Smooth muscle cell (in vitro differentiated cells): ENCODE measurements around the gene SMYD3. TPM values are rescaled to one million over a fixed set of nuclear protein-coding genes. Genes with fewer than 3 reads are reported as not detected.

Experiments used
- DNase-seq: peaks from one replicate; lab custom pipeline; 2025; ENCODE audit not compliant: unreplicated experiment; lab: John Stamatoyannopoulos, UW
- H2AFZ ChIP-seq: fragments of 200-600 bp; sonication (generic); 2 replicates; pipeline ENCODE4 v1.6.0; 2016; ENCODE audit warnings: antibody characterized with exemption, low read depth, mild to moderate bottlenecking
- H3F3A ChIP-seq: fragments of 200-600 bp; sonication (generic); 2 replicates; pipeline ENCODE4 v1.6.0; 2017; ENCODE audit warnings: antibody characterized with exemption, low read depth
- H3K27ac ChIP-seq: fragments of 200-600 bp; sonication (generic); 2 replicates; pipeline ENCODE4 v1.5.1; 2016; ENCODE audit warnings: low read depth, mild to moderate bottlenecking
- H3K27me3 ChIP-seq: fragments of 200-600 bp; sonication (generic); 2 replicates; pipeline ENCODE4 v1.6.1; 2016; ENCODE audit warnings: low read depth, mild to moderate bottlenecking
- H3K36me3 ChIP-seq: fragments of 200-600 bp; sonication (generic); 2 replicates; pipeline ENCODE4 v1.5.1; 2016; ENCODE audit warnings: low read depth
- H3K4me1 ChIP-seq: fragments of 200-600 bp; sonication (generic); 2 replicates; pipeline ENCODE4 v1.5.1; 2016; ENCODE audit warnings: low read depth
- H3K4me2 ChIP-seq: fragments of 200-600 bp; sonication (generic); 2 replicates; pipeline ENCODE4 v1.6.0; 2016; ENCODE audit warnings: mild to moderate bottlenecking
- H3K4me3 ChIP-seq: fragments of 200-600 bp; sonication (generic); 2 replicates; pipeline ENCODE4 v1.5.1; 2016; ENCODE audit warnings: mild to moderate bottlenecking
- H3K79me2 ChIP-seq: fragments of 200-600 bp; sonication (generic); 2 replicates; pipeline ENCODE4 v1.6.0; 2016; ENCODE audit warnings: low read depth, mild to moderate bottlenecking
- H3K9ac ChIP-seq: fragments of 200-600 bp; sonication (generic); 2 replicates; pipeline ENCODE4 v1.6.0; 2016; ENCODE audit warnings: low read depth
- H3K9me3 ChIP-seq: fragments of 200-600 bp; sonication (generic); replicated peaks from 2 replicates; pipeline ENCODE4 v1.5.1; 2016; ENCODE audit warnings: low read depth
- H4K20me1 ChIP-seq: fragments of 200-600 bp; sonication (generic); 2 replicates; pipeline ENCODE4 v1.6.0; 2016; ENCODE audit warnings: low read depth
- CTCF ChIP-seq: fragments of 200-600 bp; sonication (generic); IDR thresholded peaks from 2 replicates; pipeline ENCODE4 v1.5.1; 2017; ENCODE audit warnings: borderline replicate concordance, mild to moderate bottlenecking, antibody characterized with exemption; ENCODE audit not compliant: insufficient read depth, poor library complexity, severe bottlenecking
- WGBS: methylation state at CpG from one replicate; pipeline ENCODE4 v1.1.7; 2016; ENCODE audit warnings: low lambda C conversion rate; 5-methylcytosine and 5-hydroxymethylcytosine counted together
- polyA plus RNA-seq: library from polyadenylated mRNA; unstranded; fragments of >200 nt; fragmentation: Nextera tagmentation; extraction: Ambion mirVana; gene quantifications from 2 replicates; pipeline ENCODE4 v1.2.1, GENCODE V29; 2016
- total RNA-seq: library from RNA; depleted of rRNA; stranded (reverse); fragments of >200 nt; gene quantifications from 2 replicates; pipeline ENCODE4 v1.2.3, GENCODE V29; 2014

SMYD3 gene
- total and polyA plus RNA-seq, 2 experiments from 2014 or later = 162 to 301 TPM

- no peak for TF ChIP-seq CTCF
- 93% methylated on average over 13 of the region's 13 CpGs for WGBS
- Histone ChIP-seq H3K9ac (no peak overlapping the region), H3K79me2 (peaks cover 3% of the 10 kb centered on the region), H2AFZ (no peak overlapping the region), H3K36me3 (no peaks in the 10 kb centered on the region), H4K20me1 (peaks cover 17% of the 10 kb centered on the region), H3K27ac (no peak overlapping the region), H3K9me3 (no peaks in the 10 kb centered on the region), H3F3A (no peaks in the 10 kb centered on the region), H3K4me2 (no peak overlapping the region), H3K4me1 (peaks cover 6% of the 10 kb centered on the region), H3K27me3 (no peaks in the 10 kb centered on the region), H3K4me3 (no peak overlapping the region)
- no peak for DNase-seq
These were observed 195.6 kb downstream of the SMYD3 start for GRCh38 chr1:246311461-246311860.

- DNase-seq = no peak
- Histone ChIP-seq H4K20me1 (peaks cover 17% of the 10 kb centered on the region), H3K4me3 (no peak overlapping the region), H3K9me3 (no peaks in the 10 kb centered on the region), H3K4me2 (no peak overlapping the region), H3K4me1 (peaks cover 7% of the 10 kb centered on the region), H3K36me3 (no peaks in the 10 kb centered on the region), H3K79me2 (peaks cover 3% of the 10 kb centered on the region), H3K9ac (no peak overlapping the region), H2AFZ (no peak overlapping the region), H3F3A (no peaks in the 10 kb centered on the region), H3K27ac (no peak overlapping the region), H3K27me3 (no peaks in the 10 kb centered on the region)
- TF ChIP-seq CTCF = no peak
- 94% methylated on average over 3 of the region's 3 CpGs for WGBS
These were observed 197.7 kb downstream of the SMYD3 start for GRCh38 chr1:246309247-246309884.

GRCh38 chr1:246308533-246309075 is 198.5 kb downstream of the SMYD3 start:
- WGBS = 96% methylated on average over 3 of the region's 3 CpGs
- no peak for TF ChIP-seq CTCF
- Histone ChIP-seq H3K4me1 (peaks cover 7% of the 10 kb centered on the region), H3K9me3 (no peaks in the 10 kb centered on the region), H2AFZ (no peak overlapping the region), H3K4me3 (no peak overlapping the region), H4K20me1 (peaks cover 15% of the 10 kb centered on the region), H3K27ac (no peak overlapping the region), H3F3A (no peaks in the 10 kb centered on the region), H3K4me2 (no peak overlapping the region), H3K27me3 (no peaks in the 10 kb centered on the region), H3K79me2 (peaks cover 3% of the 10 kb centered on the region), H3K36me3 (no peaks in the 10 kb centered on the region), H3K9ac (no peak overlapping the region)
- DNase-seq = no peak

- Histone ChIP-seq H3K9me3 (no peaks in the 10 kb centered on the region), H3K27me3 (no peaks in the 10 kb centered on the region), H3K4me1 (peaks cover 16% of the 10 kb centered on the region), H3K79me2 (peaks cover 3% of the 10 kb centered on the region), H4K20me1 (peaks cover 16% of the 10 kb centered on the region), H3K4me3 (no peak overlapping the region), H2AFZ (no peak overlapping the region), H3K36me3 (no peaks in the 10 kb centered on the region), H3K27ac (peak overlapping the region; percentile 19), H3K4me2 (no peak overlapping the region), H3F3A (no peaks in the 10 kb centered on the region), H3K9ac (no peak overlapping the region)
- no peak for DNase-seq
- 37% methylated on average over 3 of the region's 3 CpGs for WGBS
- TF ChIP-seq CTCF = no peak
These were observed 200.6 kb downstream of the SMYD3 start for GRCh38 chr1:246306415-246307037.
